ENCODE measurements around the gene PLCL2.

GRCh38 chr3:17054982-17055343, 170.2 kb downstream of the PLCL2 start:
- TF ChIP-seq ESRRA (IDR thresholded peaks at IDR 0.05; ENCODE audit: borderline replicate concordance, low read length) (no peak), POLR2A (IDR thresholded peaks at IDR 0.05; ENCODE audit: low read length) (no peak), CTCF (IDR thresholded peaks at IDR 0.05) (no peak), USF2 (IDR thresholded peaks at IDR 0.05) (no peak), HMGXB4 (CRISPR knock-in tag; IDR thresholded peaks at IDR 0.05; ENCODE audit: borderline replicate concordance) (no peak), KDM5A (IDR thresholded peaks at IDR 0.05) (no peak), E2F6 (IDR thresholded peaks at IDR 0.05; ENCODE audit: borderline replicate concordance, low read depth) (no peak)
